HL-60 (cell line): ENCODE results near the gene OR51B6.

Source experiments
- DNase-seq, 2 experiments: peaks; one replicate each; pipeline ENCODE4 v3.0.0-alpha.2; 2010 to 2020; ENCODE audit warnings: low read depth in 1 of 2, low spot score in 1 of 2
- H3K27ac ChIP-seq: fragments of 250-450 bp; sonication (Bioruptor Pico); replicated peaks from 2 replicates; pipeline ENCODE4 v1.5.1; 2020; ENCODE audit warnings: mild to moderate bottlenecking, moderate library complexity
- H3K27me3 ChIP-seq: fragments of 250-450 bp; sonication (Bioruptor Pico); 2 replicates; pipeline ENCODE4 v1.5.1; 2021; ENCODE audit warnings: mild to moderate bottlenecking, moderate library complexity; ENCODE audit not compliant: insufficient read depth, poor library complexity, severe bottlenecking
- H3K4me3 ChIP-seq: replicated peaks from 2 replicates; pipeline ENCODE4 v1.5.1; 2011; ENCODE audit warnings: mild to moderate bottlenecking, control low read depth, low read length; ENCODE audit not compliant: insufficient read depth
- GABPA ChIP-seq: IDR thresholded peaks from 2 replicates; pipeline ENCODE4 v1.6.1; 2012; ENCODE audit warnings: low read depth
- POLR2AphosphoS5 ChIP-seq: IDR thresholded peaks from 2 replicates; pipeline ENCODE4 v1.6.1; 2012; ENCODE audit warnings: low read depth
- REST ChIP-seq: IDR thresholded peaks from 2 replicates; pipeline ENCODE4 v1.6.1; 2012; ENCODE audit warnings: low read depth; ENCODE audit not compliant: insufficient replicate concordance
- SPI1 ChIP-seq: IDR thresholded peaks from 2 replicates; pipeline ENCODE4 v1.6.1; 2012; ENCODE audit warnings: low read depth, mild to moderate bottlenecking, borderline replicate concordance
- TF ChIP-seq, protein P1 (sequence below): IDR thresholded peaks from one replicate; pipeline ENCODE4 v1.5.1; 2011; ENCODE audit warnings: low read length, control low read depth, inconsistent platforms; ENCODE audit not compliant: insufficient read depth

Gene OR51B6

DNA sequence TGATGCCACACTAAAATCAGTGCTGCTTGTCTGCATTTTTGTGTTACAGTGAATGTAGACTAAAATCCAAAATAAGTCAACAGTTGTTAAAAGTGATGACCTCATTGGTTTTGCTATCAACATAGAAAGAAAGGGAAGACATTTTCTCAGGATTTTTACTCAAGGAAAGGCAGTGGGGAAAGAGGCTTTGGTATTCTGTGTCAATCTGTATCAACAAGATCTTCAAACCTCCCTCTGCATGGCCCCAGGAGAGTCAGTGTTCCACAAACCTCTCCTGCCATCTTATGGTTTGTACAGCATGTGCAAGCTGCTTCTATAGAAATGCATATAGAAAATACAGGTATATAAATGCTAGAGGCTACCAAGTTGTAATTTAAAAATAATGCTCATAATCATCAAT is 18.5 kb downstream of the OR51B6 start:
- no peak overlapping the region for H3K4me3 ChIP-seq
- H3K27ac ChIP-seq: no peak overlapping the region
- DNase-seq: no peak
- TF ChIP-seq SPI1 (no peak), GABPA (no peak), REST (no peak), POLR2AphosphoS5 (no peak)
- TF ChIP-seq, protein P1, sequence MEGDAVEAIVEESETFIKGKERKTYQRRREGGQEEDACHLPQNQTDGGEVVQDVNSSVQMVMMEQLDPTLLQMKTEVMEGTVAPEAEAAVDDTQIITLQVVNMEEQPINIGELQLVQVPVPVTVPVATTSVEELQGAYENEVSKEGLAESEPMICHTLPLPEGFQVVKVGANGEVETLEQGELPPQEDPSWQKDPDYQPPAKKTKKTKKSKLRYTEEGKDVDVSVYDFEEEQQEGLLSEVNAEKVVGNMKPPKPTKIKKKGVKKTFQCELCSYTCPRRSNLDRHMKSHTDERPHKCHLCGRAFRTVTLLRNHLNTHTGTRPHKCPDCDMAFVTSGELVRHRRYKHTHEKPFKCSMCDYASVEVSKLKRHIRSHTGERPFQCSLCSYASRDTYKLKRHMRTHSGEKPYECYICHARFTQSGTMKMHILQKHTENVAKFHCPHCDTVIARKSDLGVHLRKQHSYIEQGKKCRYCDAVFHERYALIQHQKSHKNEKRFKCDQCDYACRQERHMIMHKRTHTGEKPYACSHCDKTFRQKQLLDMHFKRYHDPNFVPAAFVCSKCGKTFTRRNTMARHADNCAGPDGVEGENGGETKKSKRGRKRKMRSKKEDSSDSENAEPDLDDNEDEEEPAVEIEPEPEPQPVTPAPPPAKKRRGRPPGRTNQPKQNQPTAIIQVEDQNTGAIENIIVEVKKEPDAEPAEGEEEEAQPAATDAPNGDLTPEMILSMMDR: no peak
- no peaks in the 10 kb centered on the region for H3K27me3 ChIP-seq

DNA sequence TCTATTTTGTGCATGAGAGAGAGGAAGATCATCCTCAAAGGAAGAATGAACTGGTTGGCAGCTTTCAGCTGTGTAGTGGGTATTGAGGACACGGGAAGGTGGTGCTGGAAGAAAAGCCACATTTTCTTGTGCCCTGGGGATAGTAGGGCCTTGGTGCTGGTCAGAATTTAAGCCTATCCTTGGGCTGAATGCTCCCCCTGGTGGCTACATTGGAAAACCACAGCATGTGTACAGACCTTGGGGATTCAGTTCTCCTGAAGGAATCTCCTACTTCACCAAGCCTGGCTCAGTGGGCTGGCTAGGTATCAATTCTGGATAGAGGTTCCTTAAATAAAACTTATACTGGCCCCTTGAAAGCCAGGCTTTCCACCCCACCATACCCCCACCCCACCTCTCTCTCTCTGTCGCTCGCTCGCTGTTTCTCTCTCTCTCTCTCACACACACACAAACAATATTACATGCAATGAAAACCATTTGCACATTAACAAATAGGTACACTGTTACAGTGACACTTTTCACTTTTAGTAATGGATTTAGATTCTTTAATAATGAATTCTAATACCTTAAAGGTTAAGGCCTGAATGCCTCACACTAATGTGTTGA is 29.5 kb downstream of the OR51B6 start:
- Histone ChIP-seq H3K27me3 (no peaks in the 10 kb centered on the region), H3K27ac (no peak overlapping the region), H3K4me3 (no peak overlapping the region)
- DNase-seq: peak; percentile 15 to 41
- TF ChIP-seq SPI1 (no peak), REST (no peak), POLR2AphosphoS5 (no peak), GABPA (no peak)
- TF ChIP-seq, protein P1: peak; percentile 62

DNA sequence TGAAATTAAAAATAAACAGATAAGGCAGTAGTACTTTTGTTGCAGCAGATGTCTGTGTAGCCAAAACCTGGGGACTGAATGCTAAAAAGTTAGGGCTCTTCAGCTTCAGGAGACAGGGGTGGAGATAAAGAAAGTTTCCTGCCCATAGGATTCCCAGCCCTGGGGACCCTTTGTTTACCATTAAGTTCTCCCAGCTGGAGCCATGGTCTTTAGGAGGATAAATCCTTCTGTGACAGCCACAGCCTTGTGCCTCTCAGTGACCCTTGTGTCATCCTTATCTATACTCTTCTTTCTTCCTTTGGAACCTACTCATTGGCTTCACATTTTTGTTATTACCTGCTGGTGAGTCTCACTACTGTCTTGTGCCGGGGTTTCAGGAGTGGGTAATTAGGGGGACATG is 32.3 kb downstream of the OR51B6 start, which contains the start of gene OR51M1:
Gene OR51M1 (plus strand): TSS at position 237 of the 400 bp plus-strand sequence. CDS start 5,587 bp downstream, outside the sequence.
- no peak for TF ChIP-seq POLR2AphosphoS5
- no peak for TF ChIP-seq SPI1
- TF ChIP-seq REST: no peak
- TF ChIP-seq, protein P1: no peak
- no peak for TF ChIP-seq GABPA
- no peak for DNase-seq
- H3K27me3 ChIP-seq: no peaks in the 10 kb centered on the region
- no peak within 1 kb of the TSS for H3K4me3 ChIP-seq
- H3K27ac ChIP-seq: no peak within 1 kb of the TSS
